ENCODE results near the gene SEMA4A. TPM values are rescaled to one million over a fixed set of nuclear protein-coding genes. Genes with fewer than 3 reads are reported as not detected.
"Not testable (repeated sequence)": the region's sequence is repeated elsewhere in the genome, so short reads cannot be mapped to it uniquely, and the experiment has no call there.

Gene SEMA4A
- polyA plus RNA-seq, 1 experiment, result 0.77 TPM

DNA sequence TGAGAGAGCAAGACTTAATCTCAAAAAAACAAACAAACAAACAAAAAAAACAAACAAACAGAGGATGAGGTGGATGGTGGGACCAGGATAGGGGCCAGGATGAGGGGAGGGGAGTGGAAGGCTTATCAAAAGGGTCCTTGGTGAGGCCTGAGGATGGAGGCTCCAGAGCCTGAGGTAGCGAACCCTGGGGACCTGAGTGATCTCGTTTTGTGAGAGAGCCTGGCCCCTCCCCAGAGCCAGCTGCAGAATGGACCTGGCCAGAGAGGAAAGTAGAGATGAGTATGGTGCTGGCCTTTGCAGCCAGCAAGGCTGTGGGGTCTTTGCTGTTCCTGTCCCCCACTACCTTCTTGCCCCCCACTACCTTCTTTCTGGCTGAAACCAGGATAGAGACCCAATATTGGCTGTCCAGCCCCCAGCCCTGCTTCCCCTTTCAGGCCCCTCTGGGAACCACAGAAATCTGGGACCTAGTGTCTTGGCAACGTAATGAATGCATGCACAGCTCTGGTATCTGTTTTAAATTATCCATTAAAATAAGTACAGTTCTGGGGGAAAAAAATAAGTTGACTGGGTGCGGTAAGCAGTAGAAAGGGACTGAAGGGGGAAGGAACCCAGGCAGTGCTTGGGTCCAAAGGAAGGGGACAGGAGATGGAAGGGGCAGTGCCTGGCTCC is 40.0 kb upstream of the SEMA4A start:
- no peaks in the 10 kb centered on the region for H3K27me3 ChIP-seq (ENCODE audit: control insufficient read depth, insufficient read depth, low read length)
- H3K4me3 ChIP-seq (ENCODE audit: low read depth, low read length), result peak overlapping the region; percentile 100; the same call in 1 of the 2 replicates
- H3K36me3 ChIP-seq (ENCODE audit: control insufficient read depth, insufficient read depth, low read length), result no peaks in the 10 kb centered on the region
- ChIA-PET CTCF (interaction anchor here (0.6 to 33.9 kb wide), 4 partner anchors 10 to 771 kb away, joined by 3 to 983 read pairs (median 58); no protein-coding TSS in a partner anchor), POLR2A (interaction anchor here (1.0 to 1.3 kb wide), 2 partner anchors 10 to 13 kb away, joined by 3 to 6 read pairs; no protein-coding TSS in a partner anchor)
- TF ChIP-seq, protein P1, sequence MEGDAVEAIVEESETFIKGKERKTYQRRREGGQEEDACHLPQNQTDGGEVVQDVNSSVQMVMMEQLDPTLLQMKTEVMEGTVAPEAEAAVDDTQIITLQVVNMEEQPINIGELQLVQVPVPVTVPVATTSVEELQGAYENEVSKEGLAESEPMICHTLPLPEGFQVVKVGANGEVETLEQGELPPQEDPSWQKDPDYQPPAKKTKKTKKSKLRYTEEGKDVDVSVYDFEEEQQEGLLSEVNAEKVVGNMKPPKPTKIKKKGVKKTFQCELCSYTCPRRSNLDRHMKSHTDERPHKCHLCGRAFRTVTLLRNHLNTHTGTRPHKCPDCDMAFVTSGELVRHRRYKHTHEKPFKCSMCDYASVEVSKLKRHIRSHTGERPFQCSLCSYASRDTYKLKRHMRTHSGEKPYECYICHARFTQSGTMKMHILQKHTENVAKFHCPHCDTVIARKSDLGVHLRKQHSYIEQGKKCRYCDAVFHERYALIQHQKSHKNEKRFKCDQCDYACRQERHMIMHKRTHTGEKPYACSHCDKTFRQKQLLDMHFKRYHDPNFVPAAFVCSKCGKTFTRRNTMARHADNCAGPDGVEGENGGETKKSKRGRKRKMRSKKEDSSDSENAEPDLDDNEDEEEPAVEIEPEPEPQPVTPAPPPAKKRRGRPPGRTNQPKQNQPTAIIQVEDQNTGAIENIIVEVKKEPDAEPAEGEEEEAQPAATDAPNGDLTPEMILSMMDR (IDR thresholded peaks at IDR 0.05; ENCODE audit: insufficient read depth, low read depth, low read length), result no peak
- DNase-seq (ENCODE audit: low read depth), result no peak

DNA sequence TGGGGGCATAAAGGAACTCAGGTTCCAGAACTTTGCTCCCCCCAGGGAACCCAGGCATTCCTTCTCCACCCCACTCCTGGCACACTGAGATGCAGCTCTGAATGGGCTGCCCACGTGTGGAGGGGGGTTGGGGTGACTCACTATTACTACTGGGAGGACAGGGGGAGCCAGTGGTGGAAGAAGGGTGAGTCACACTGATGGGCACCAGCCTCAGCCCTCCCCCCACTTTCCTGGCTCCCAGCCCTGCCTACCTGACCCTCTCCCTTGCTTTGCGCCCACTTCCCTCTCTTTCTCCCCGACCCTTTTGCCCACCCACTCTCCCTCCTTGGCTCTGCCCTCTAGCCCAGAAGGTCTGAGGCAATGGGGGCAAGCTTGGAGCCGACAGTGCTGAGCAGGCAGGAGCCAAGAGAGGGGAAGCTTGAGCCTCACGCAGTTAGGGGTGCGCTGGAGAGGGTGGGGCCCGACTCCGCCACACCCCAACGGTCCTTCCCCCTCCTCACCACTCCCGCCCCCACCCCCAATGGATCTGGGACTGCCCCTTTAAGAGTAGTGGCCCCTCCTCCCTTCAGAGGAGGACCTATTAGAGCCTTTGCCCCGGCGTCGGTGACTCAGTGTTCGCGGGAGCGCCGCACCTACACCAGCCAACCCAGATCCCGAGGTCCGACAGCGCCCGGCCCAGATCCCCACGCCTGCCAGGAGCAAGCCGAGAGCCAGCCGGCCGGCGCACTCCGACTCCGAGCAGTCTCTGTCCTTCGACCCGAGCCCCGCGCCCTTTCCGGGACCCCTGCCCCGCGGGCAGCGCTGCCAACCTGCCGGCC is 39.1 kb upstream of the SEMA4A start, which contains the start of gene LMNA:
Gene LMNA (plus strand): TSS at position 611 of the 818 bp plus-strand sequence. CDS start 208 bp downstream, outside the sequence.
- H3K4me3 ChIP-seq (ENCODE audit: low read depth, low read length), result peak within 1 kb of the TSS; percentile 100
- TF ChIP-seq, protein P1 (IDR thresholded peaks at IDR 0.05; ENCODE audit: insufficient read depth, low read depth, low read length), result no peak
- POLR2A ChIA-PET, result interaction anchor here (0.5 to 1.3 kb wide), 6 partner anchors 9 to 1115 kb away, joined by 3 to 7 read pairs (median 6); no protein-coding TSS in a partner anchor
- H3K27me3 ChIP-seq (ENCODE audit: control insufficient read depth, insufficient read depth, low read length), result no peaks in the 10 kb centered on the region
- DNase-seq (ENCODE audit: low read depth), result peak; percentile 63
- no peaks in the 10 kb centered on the region for H3K36me3 ChIP-seq (ENCODE audit: control insufficient read depth, insufficient read depth, low read length)
- CTCF ChIA-PET, result interaction anchor here (1.3 to 33.9 kb wide), 4 partner anchors 9 to 28 kb away, joined by 4 to 983 read pairs (median 59); no protein-coding TSS in a partner anchor

DNA sequence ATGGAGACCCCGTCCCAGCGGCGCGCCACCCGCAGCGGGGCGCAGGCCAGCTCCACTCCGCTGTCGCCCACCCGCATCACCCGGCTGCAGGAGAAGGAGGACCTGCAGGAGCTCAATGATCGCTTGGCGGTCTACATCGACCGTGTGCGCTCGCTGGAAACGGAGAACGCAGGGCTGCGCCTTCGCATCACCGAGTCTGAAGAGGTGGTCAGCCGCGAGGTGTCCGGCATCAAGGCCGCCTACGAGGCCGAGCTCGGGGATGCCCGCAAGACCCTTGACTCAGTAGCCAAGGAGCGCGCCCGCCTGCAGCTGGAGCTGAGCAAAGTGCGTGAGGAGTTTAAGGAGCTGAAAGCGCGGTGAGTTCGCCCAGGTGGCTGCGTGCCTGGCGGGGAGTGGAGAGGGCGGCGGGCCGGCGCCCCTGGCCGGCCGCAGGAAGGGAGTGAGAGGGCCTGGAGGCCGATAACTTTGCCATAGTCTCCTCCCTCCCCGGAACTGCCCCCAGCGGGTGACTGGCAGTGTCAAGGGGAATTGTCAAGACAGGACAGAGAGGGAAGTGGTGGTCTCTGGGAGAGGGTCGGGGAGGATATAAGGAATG is 38.4 kb upstream of the SEMA4A start:
- DNase-seq (ENCODE audit: low read depth), result no peak
- TF ChIP-seq, protein P1 (IDR thresholded peaks at IDR 0.05; ENCODE audit: insufficient read depth, low read depth, low read length), result no peak
- peak overlapping the region; percentile 100 for H3K4me3 ChIP-seq (ENCODE audit: low read depth, low read length)
- 0 out of 2 replicates have a peak, but pooled peaks cover under 1% of the 10 kb centered on the region for H3K36me3 ChIP-seq (ENCODE audit: control insufficient read depth, insufficient read depth, low read length)
- POLR2A ChIA-PET, result interaction anchor here (0.6 to 1.3 kb wide), 4 partner anchors 8 to 103 kb away, joined by 5 to 6 read pairs (median 6); no protein-coding TSS in a partner anchor
- H3K27me3 ChIP-seq (ENCODE audit: control insufficient read depth, insufficient read depth, low read length), result no peaks in the 10 kb centered on the region
- CTCF ChIA-PET, result interaction anchor here (1.3 to 33.9 kb wide), 4 partner anchors 8 to 27 kb away, joined by 4 to 983 read pairs (median 59); no protein-coding TSS in a partner anchor

DNA sequence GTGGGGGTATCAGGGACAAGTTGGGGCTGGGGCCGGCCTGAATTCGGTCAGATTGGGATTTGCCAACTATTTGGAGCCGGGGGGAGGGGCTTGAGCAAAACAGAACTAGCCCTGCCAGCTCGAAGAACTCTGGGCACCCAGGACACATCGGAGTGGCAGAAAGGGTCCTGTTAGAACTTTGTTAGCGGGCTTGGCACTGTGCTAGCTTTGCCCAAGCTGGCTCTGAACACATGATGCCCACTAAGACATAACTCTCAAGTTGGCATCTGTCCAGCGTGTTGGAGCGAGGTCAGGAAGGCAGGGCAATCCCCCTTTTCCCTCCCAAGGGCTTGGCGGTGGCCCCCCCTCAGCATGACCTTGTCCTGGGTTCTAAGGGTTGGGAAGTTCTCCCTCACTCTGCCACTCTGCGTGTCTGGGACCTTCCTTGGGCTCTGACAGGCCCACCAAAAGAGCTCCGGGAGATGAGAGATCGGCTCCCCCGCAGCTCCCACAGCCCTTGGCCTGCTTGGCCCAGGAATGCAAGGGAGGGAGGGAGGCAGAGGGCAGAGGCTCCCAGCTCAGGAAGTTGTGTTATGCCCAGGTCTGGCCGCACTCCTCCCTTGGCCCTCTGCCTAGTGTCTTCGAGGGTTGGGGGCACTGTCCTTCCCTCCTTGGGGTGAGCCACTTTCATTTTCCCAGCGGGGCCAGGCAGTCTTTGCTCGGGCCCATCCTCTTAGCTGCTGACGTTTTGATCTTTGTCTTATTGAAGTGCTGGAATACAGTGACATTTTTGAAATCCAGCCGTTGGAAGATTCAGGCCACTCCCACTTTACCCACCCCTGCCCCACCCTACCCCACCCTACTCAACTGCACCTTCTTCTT is 37.6 kb upstream of the SEMA4A start:
- TF ChIP-seq, protein P1 (IDR thresholded peaks at IDR 0.05; ENCODE audit: insufficient read depth, low read depth, low read length), result no peak
- Histone ChIP-seq H3K27me3 (ENCODE audit: control insufficient read depth, insufficient read depth, low read length) (no peaks in the 10 kb centered on the region), H3K36me3 (ENCODE audit: control insufficient read depth, insufficient read depth, low read length) (0 out of 2 replicates have a peak, but pooled peaks cover 3% of the 10 kb centered on the region), H3K4me3 (ENCODE audit: low read depth, low read length) (peak overlapping the region; percentile 100)
- CTCF ChIA-PET, result interaction anchor here (0.6 to 33.9 kb wide), 5 partner anchors 14 to 496 kb away, joined by 3 to 983 read pairs (median 3); no protein-coding TSS in a partner anchor
- POLR2A ChIA-PET, result interaction anchor here (1.0 to 1.6 kb wide), 2 partner anchors 12 to 13 kb away, joined by 6 to 8 read pairs; no protein-coding TSS in a partner anchor
- no peak for DNase-seq (ENCODE audit: low read depth)

DNA sequence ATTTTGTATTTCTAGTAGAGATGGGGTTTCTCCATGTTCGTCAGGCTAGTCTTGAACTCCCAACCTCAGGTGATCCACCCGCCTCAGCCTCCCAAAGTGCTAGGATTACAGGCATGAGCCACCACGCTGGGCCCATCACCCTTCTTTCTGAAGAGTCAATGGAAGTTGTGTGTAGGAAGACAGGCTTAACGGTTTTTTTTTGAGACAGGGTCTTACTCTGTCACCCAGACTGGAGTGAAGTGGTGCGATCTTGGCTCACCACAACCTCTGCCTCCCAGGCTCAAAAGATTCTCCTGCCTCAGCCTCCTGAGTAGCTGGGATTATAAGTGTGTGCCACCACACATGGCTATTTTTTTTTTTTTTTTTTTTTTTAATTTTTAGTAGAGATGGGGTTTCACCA is 36.7 kb upstream of the SEMA4A start:
- ChIA-PET POLR2A (interaction anchor here (1.6 kb wide), 1 partner anchor 13 kb away, joined by 8 read pairs; no protein-coding TSS in a partner anchor), CTCF (interaction anchor here (1.4 to 33.9 kb wide), 3 partner anchors 13 to 25 kb away, joined by 3 to 983 read pairs (median 113); no protein-coding TSS in a partner anchor)
- H3K4me3 ChIP-seq (ENCODE audit: low read depth, low read length), result peak overlapping the region; percentile 100
- not testable (repeated sequence) for H3K27me3 ChIP-seq (ENCODE audit: control insufficient read depth, insufficient read depth, low read length); DNase-seq (ENCODE audit: low read depth); H3K36me3 ChIP-seq (ENCODE audit: control insufficient read depth, insufficient read depth, low read length)

All from BJ (cell line).